HG02943 (cell line): Measurements from ENCODE around the gene MALAT1.
A peak's percentile ranks its signal among the peaks of the same experiment; 100 is the strongest.
"Not testable (repeated sequence)": the region's sequence is repeated elsewhere in the genome, so short reads cannot be mapped to it uniquely, and the experiment has no call there.

ENCODE experiments used
- ATAC-seq: cut with Tn5 transposase; IDR thresholded peaks from one replicate; pipeline ENCODE4 v1.9.1; 2021; ENCODE audit warnings: mild to moderate bottlenecking, low read depth, moderate library complexity; ENCODE audit not compliant: unreplicated experiment

The MALAT1 gene

GRCh38 chr11:65497141-65498041 lies 1.5 kb upstream of the MALAT1 start:
- ATAC-seq, result peak; percentile 66

GRCh38 chr11:65498042-65498726 lies 661 bp upstream of the MALAT1 start:
- no peak for ATAC-seq

- no peak for ATAC-seq
These were observed 193 bp upstream of the MALAT1 start for GRCh38 chr11:65498727-65498976.

- no peak for ATAC-seq
These were observed 1.0 kb downstream of the MALAT1 start for GRCh38 chr11:65499713-65500386.

- ATAC-seq, result no peak
These were observed 1.7 kb downstream of the MALAT1 start for GRCh38 chr11:65500387-65501185.

- no peak for ATAC-seq
These were observed 2.3 kb downstream of the MALAT1 start for GRCh38 chr11:65501186-65501471.

DNA sequence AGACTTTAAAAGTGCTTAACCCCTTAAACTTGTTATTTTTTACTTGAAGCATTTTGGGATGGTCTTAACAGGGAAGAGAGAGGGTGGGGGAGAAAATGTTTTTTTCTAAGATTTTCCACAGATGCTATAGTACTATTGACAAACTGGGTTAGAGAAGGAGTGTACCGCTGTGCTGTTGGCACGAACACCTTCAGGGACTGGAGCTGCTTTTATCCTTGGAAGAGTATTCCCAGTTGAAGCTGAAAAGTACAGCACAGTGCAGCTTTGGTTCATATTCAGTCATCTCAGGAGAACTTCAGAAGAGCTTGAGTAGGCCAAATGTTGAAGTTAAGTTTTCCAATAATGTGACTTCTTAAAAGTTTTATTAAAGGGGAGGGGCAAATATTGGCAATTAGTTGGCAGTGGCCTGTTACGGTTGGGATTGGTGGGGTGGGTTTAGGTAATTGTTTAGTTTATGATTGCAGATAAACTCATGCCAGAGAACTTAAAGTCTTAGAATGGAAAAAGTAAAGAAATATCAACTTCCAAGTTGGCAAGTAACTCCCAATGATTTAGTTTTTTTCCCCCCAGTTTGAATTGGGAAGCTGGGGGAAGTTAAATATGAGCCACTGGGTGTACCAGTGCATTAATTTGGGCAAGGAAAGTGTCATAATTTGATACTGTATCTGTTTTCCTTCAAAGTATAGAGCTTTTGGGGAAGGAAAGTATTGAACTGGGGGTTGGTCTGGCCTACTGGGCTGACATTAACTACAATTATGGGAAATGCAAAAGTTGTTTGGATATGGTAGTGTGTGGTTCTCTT lies 2.8 kb downstream of the MALAT1 start:
- no peak for ATAC-seq

GRCh38 chr11:65502274-65502554 lies 3.4 kb downstream of the MALAT1 start:
- ATAC-seq, result no peak

DNA sequence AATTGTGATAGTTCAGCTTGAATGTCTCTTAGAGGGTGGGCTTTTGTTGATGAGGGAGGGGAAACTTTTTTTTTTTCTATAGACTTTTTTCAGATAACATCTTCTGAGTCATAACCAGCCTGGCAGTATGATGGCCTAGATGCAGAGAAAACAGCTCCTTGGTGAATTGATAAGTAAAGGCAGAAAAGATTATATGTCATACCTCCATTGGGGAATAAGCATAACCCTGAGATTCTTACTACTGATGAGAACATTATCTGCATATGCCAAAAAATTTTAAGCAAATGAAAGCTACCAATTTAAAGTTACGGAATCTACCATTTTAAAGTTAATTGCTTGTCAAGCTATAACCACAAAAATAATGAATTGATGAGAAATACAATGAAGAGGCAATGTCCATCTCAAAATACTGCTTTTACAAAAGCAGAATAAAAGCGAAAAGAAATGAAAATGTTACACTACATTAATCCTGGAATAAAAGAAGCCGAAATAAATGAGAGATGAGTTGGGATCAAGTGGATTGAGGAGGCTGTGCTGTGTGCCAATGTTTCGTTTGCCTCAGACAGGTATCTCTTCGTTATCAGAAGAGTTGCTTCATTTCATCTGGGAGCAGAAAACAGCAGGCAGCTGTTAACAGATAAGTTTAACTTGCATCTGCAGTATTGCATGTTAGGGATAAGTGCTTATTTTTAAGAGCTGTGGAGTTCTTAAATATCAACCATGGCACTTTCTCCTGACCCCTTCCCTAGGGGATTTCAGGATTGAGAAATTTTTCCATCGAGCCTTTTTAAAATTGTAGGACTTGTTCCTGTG lies 3.9 kb downstream of the MALAT1 start:
- ATAC-seq, result no peak

DNA sequence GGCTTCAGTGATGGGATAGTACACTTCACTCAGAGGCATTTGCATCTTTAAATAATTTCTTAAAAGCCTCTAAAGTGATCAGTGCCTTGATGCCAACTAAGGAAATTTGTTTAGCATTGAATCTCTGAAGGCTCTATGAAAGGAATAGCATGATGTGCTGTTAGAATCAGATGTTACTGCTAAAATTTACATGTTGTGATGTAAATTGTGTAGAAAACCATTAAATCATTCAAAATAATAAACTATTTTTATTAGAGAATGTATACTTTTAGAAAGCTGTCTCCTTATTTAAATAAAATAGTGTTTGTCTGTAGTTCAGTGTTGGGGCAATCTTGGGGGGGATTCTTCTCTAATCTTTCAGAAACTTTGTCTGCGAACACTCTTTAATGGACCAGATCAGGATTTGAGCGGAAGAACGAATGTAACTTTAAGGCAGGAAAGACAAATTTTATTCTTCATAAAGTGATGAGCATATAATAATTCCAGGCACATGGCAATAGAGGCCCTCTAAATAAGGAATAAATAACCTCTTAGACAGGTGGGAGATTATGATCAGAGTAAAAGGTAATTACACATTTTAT lies 4.6 kb downstream of the MALAT1 start:
- no peak for ATAC-seq

DNA sequence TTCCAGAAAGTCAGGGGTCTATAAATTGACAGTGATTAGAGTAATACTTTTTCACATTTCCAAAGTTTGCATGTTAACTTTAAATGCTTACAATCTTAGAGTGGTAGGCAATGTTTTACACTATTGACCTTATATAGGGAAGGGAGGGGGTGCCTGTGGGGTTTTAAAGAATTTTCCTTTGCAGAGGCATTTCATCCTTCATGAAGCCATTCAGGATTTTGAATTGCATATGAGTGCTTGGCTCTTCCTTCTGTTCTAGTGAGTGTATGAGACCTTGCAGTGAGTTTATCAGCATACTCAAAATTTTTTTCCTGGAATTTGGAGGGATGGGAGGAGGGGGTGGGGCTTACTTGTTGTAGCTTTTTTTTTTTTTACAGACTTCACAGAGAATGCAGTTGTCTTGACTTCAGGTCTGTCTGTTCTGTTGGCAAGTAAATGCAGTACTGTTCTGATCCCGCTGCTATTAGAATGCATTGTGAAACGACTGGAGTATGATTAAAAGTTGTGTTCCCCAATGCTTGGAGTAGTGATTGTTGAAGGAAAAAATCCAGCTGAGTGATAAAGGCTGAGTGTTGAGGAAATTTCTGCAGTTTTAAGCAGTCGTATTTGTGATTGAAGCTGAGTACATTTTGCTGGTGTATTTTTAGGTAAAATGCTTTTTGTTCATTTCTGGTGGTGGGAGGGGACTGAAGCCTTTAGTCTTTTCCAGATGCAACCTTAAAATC lies 5.3 kb downstream of the MALAT1 start:
- ATAC-seq, result no peak

DNA sequence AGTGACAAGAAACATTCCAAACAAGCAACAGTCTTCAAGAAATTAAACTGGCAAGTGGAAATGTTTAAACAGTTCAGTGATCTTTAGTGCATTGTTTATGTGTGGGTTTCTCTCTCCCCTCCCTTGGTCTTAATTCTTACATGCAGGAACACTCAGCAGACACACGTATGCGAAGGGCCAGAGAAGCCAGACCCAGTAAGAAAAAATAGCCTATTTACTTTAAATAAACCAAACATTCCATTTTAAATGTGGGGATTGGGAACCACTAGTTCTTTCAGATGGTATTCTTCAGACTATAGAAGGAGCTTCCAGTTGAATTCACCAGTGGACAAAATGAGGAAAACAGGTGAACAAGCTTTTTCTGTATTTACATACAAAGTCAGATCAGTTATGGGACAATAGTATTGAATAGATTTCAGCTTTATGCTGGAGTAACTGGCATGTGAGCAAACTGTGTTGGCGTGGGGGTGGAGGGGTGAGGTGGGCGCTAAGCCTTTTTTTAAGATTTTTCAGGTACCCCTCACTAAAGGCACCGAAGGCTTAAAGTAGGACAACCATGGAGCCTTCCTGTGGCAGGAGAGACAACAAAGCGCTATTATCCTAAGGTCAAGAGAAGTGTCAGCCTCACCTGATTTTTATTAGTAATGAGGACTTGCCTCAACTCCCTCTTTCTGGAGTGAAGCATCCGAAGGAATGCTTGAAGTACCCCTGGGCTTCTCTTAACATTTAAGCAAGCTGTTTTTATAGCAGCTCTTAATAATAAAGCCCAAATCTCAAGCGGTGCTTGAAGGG lies 6.0 kb downstream of the MALAT1 start:
- no peak for ATAC-seq

GRCh38 chr11:65505466-65506289 lies 6.8 kb downstream of the MALAT1 start:
- ATAC-seq, result no peak

DNA sequence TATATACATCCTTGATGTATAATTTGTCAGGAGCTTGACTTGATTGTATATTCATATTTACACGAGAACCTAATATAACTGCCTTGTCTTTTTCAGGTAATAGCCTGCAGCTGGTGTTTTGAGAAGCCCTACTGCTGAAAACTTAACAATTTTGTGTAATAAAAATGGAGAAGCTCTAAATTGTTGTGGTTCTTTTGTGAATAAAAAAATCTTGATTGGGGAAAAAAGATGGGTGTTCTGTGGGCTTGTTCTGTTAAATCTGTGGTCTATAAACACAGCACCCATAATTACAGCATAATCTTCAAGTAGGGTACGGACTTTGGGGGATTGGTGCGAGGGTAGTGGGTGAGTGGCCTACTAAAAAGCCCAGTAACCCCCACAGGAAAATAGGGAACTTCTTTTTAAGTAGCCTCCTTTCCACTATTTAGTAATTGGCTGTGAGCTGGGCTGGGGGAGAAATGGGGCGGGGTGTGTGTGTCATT lies 7.5 kb downstream of the MALAT1 start:
- no peak for ATAC-seq

DNA sequence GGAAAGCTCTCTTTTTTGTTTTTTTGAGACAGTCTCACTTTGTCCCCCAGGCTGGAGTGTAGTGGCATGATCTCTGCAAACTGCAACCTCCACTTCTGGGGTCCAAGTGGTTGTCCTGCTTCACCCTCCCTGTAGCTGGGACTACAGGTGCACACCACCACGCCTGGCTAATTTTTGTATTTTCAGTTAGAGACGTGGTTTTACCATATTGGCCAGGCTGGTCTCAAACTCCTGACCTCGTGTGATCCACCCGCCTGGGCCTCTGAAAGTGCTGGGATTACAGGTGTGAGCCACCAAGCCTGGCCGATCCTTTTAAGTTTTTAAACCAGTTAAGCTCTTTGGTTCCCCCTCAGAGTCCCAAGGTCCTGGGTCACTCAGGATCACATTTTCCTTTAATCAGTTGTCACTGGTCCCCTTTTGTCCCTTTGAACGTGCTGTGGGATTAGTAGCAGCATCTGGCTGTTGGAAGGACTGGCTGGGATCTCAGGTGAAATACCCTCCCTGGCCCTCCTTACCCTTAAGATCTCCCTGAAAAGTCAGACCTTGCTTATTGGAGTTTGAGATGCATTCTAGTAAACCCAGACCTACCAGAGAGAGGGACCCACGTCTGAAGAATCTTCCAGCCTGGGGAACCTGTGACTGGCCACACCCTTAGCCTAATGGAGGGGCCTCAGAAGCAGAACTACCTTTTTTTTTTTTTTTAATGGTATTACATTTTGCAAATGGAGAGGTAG lies 8.1 kb downstream of the MALAT1 start:
- ATAC-seq, result peak; percentile 9

DNA sequence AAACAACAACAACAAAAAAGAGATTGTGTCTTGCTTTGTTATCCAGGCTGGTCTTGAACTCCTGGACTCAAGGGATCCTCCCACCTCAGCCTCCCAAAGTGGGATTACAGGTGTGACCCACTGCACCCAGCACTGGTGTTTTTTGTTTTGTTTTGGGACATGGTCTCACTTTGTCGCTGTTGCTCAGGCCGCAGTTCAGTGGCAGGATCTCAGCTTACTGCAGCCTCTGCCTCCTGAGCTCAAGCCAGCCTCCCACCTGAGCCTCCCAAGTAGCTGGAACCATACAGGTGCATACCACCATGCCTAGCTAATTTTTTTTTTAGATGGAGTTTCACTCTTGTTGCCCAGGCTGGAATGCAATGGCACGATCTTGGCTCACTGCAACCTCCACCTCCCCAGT lies 13.5 kb downstream of the MALAT1 start:
- not testable (repeated sequence) for ATAC-seq
